Spleen (tissue), 11 donors: ENCODE results near the gene AKAIN1. TPM values are rescaled to one million over a fixed set of nuclear protein-coding genes. Genes with fewer than 3 reads are reported as not detected.

Experiments used
- DNase-seq: peaks from one replicate; pipeline ENCODE4 v3.0.0-alpha.2; 2020
- H3K27ac ChIP-seq, 8 donors: fragments of 200-600 bp; sonication (generic) in 7 of 8; 1 replicate in 4 of 8; 2 replicates in 4 of 8; pipeline versions ENCODE4 v1.5.0 to v1.8.0; 2016 to 2021; ENCODE audit warnings: inconsistent platforms in 4 of 8, mild to moderate bottlenecking in 4 of 8, moderate library complexity in 1 of 8
- H3K27me3 ChIP-seq, 7 donors: fragments of 200-600 bp; sonication (generic) in 6 of 7; replicated peaks in 1 of 7; 1 replicate in 4 of 7; 2 replicates in 3 of 7; pipeline versions ENCODE4 v1.5.0 to v1.8.0; 2016 to 2021; ENCODE audit warnings: inconsistent platforms in 3 of 7, mild to moderate bottlenecking in 1 of 7
- H3K36me3 ChIP-seq, 6 donors: fragments of 200-600 bp; sonication (generic) in 5 of 6; 1 replicate in 4 of 6; 2 replicates in 2 of 6; pipeline versions ENCODE4 v1.5.0 to v1.8.0; 2016 to 2021; ENCODE audit warnings: inconsistent platforms in 2 of 6
- H3K4me1 ChIP-seq, 6 donors: fragments of 200-600 bp; sonication (generic) in 5 of 6; 1 replicate in 3 of 6; 2 replicates in 3 of 6; pipeline versions ENCODE4 v1.5.0 to v1.8.0; 2016 to 2021; ENCODE audit warnings: inconsistent platforms in 3 of 6
- H3K4me3 ChIP-seq, 8 donors: fragments of 200-600 bp; sonication (generic) in 7 of 8; 1 replicate in 4 of 8; 2 replicates in 4 of 8; pipeline versions ENCODE4 v1.5.0 to v1.8.0; 2016 to 2021; ENCODE audit warnings: inconsistent platforms in 4 of 8, mild to moderate bottlenecking in 4 of 8, moderate library complexity in 2 of 8
- H3K9me3 ChIP-seq, 8 donors: fragments of 200-600 bp; sonication (generic) in 7 of 8; 1 replicate in 4 of 8; 2 replicates in 4 of 8; pipeline versions ENCODE4 v1.5.0 to v1.8.0; 2016 to 2021; ENCODE audit warnings: inconsistent platforms in 4 of 8
- CTCF ChIP-seq, 11 experiments: fragments of 200-600 bp in 7 of 11; fragments of 450-650 bp in 4 of 11; sonication (generic) in 4 of 11; IDR thresholded peaks in 8 of 11; conservative IDR thresholded peaks in 3 of 11; 1 replicate in 7 of 11; 2 replicates in 4 of 11; pipeline versions ENCODE4 v1.4.0 to v1.8.0; 2016 to 2021; ENCODE audit warnings: antibody characterized with exemption in 11 of 11, inconsistent platforms in 4 of 11, mild to moderate bottlenecking in 1 of 11
- POLR2A ChIP-seq, 3 donors: fragments of 450-650 bp; IDR thresholded peaks; one replicate each; pipeline ENCODE4 v1.5.1; 2017; ENCODE audit warnings: antibody characterized with exemption in 3 of 3, mild to moderate bottlenecking in 1 of 3
- POLR2AphosphoS5 ChIP-seq, 3 donors: sonication (generic); formaldehyde crosslinking; IDR thresholded peaks; one replicate each; pipeline ENCODE4 v1.5.1; 2017; ENCODE audit warnings: antibody characterized with exemption in 3 of 3
- WGBS, 5 donors: extraction: QIAGEN DNeasy Blood & Tissue Kit in 3 of 5; methylation state at CpG; one replicate each; pipeline versions ENCODE4 v1.1.5 to v1.1.7; 2013 to 2018; 5-methylcytosine and 5-hydroxymethylcytosine counted together
- intact Hi-C: fragments of 100-400 bp; cut with DNase I; formaldehyde crosslinking; loops from one replicate; pipeline ENCODE4 v1.15.0; 2023; ENCODE audit warnings: low total_unique reads
- polyA plus RNA-seq, 3 donors: library from polyadenylated mRNA; stranded (reverse); fragments of 200-250 nt; gene quantifications; one replicate each; pipeline ENCODE4 v1.2.1, GENCODE V29; 2013
- total RNA-seq, 7 donors: library from RNA; depleted of rRNA in 3 of 7; stranded (reverse); fragments of >200 nt in 3 of 7; fragmentation: NEBNext Ultra II Directional in 4 of 7; extraction: Animal tissue kit (Norgen Biotek cat#: 25700) in 4 of 7; gene quantifications; one replicate each; pipeline versions ENCODE4 v1.1.0 to v1.2.1, GENCODE V29; 2016 to 2021
- donor health status: healthy with polysubstance abuse.
- donor health status: DM: no; HTN: no; CAD: no; lungs with moderate emphysema.
- donor health status: DM: no; HTN: no; CAD: no.
- donor health status: Bipolar disorder and iron deficiency.
- donor health status: healthy.
- donor health status: DM: no; HTN: no; CAD: no.
- donor health status: DM: yes; HTN: yes; CAD: no.

The AKAIN1 gene
- total and polyA plus RNA-seq, 10 donors = not detected

- TF ChIP-seq POLR2AphosphoS5 (IDR thresholded peaks at IDR 0.05) = no peak
- TF ChIP-seq POLR2A (IDR thresholded peaks at IDR 0.05) = no peak
- no peak for TF ChIP-seq CTCF (IDR thresholded peaks at IDR 0.05 in 8 of 11, conservative IDR thresholded peaks at IDR 0.05 in 3 of 11)
- DNase-seq = no peak
- no peaks in the 10 kb centered on the region for H3K36me3 ChIP-seq
- no peak overlapping the region for H3K4me3 ChIP-seq
- H3K27ac ChIP-seq = no peak overlapping the region
- 33 to 50% (median 41%) methylated on average over 3 of the region's 3 CpGs for WGBS, 5 donors
- peaks cover 0 to 14% (median 0%) of the 10 kb centered on the region in 6 donors for H3K4me1 ChIP-seq
- H3K9me3 ChIP-seq = no peaks in the 10 kb centered on the region
- intact Hi-C loops = no loop called here
- H3K27me3 ChIP-seq = no peaks in the 10 kb centered on the region
Measured at GRCh38 chr18:5158172-5158571, 38.9 kb downstream of the AKAIN1 start.

- TF ChIP-seq POLR2A (IDR thresholded peaks at IDR 0.05) = no peak
- no peak for TF ChIP-seq POLR2AphosphoS5 (IDR thresholded peaks at IDR 0.05)
- no peak for TF ChIP-seq CTCF (IDR thresholded peaks at IDR 0.05 in 8 of 11, conservative IDR thresholded peaks at IDR 0.05 in 3 of 11)
- H3K9me3 ChIP-seq = no peaks in the 10 kb centered on the region
Measured at GRCh38 chr18:5155907-5156287, 41.2 kb downstream of the AKAIN1 start.

GRCh38 chr18:5155218-5155906 lies 41.7 kb downstream of the AKAIN1 start:
- Histone ChIP-seq H3K9me3 (no peaks in the 10 kb centered on the region), H3K36me3 (no peaks in the 10 kb centered on the region), H3K4me1 (peaks cover 0 to 14% (median 0%) of the 10 kb centered on the region in 6 donors), H3K27ac (peak overlapping the region in 1 of 8 donors; percentile 37), H3K27me3 (no peaks in the 10 kb centered on the region), H3K4me3 (no peak overlapping the region)
- DNase-seq = no peak
- intact Hi-C loops = no loop called here
- TF ChIP-seq POLR2A (IDR thresholded peaks at IDR 0.05) = no peak
- no peak for TF ChIP-seq CTCF (IDR thresholded peaks at IDR 0.05 in 8 of 11, conservative IDR thresholded peaks at IDR 0.05 in 3 of 11)
- TF ChIP-seq POLR2AphosphoS5 (IDR thresholded peaks at IDR 0.05) = no peak
- 83 to 90% (median 85%) methylated on average over 17 of the region's 17 CpGs for WGBS, 5 donors

More at GRCh38 chr18:5155907-5156287, 41.2 kb downstream of the AKAIN1 start:
- Histone ChIP-seq H3K27ac (peak overlapping the region in 1 of 8 donors; percentile 37), H3K27me3 (no peaks in the 10 kb centered on the region), H3K4me3 (no peak overlapping the region), H3K36me3 (no peaks in the 10 kb centered on the region), H3K4me1 (peaks cover 0 to 14% (median 0%) of the 10 kb centered on the region in 6 donors)
- WGBS, 5 donors = 66 to 76% (median 73%) methylated on average over 5 of the region's 5 CpGs
- intact Hi-C loops = no loop called here
- DNase-seq = no peak

- Histone ChIP-seq H3K27me3 (no peaks in the 10 kb centered on the region), H3K9me3 (no peaks in the 10 kb centered on the region), H3K4me3 (no peak overlapping the region), H3K27ac (no peak overlapping the region), H3K4me1 (no peaks in the 10 kb centered on the region), H3K36me3 (no peaks in the 10 kb centered on the region)
- intact Hi-C loops = no loop called here
- whole genome bisulfite sequencing, 5 donors = 69 to 87% (median 86%) methylated on average over 6 of the region's 6 CpGs
- DNase-seq = no peak
- TF ChIP-seq CTCF (IDR thresholded peaks at IDR 0.05 in 8 of 11, conservative IDR thresholded peaks at IDR 0.05 in 3 of 11) = no peak
- no peak for TF ChIP-seq POLR2AphosphoS5 (IDR thresholded peaks at IDR 0.05)
- TF ChIP-seq POLR2A (IDR thresholded peaks at IDR 0.05) = no peak
Measured at GRCh38 chr18:5152343-5153020, 44.6 kb downstream of the AKAIN1 start.
